OCI-M2 (cell line): ENCODE data around the gene TENM3.
"Not testable (repeated sequence)": the region's sequence is repeated elsewhere in the genome, so short reads cannot be mapped to it uniquely, and the experiment has no call there.

ENCODE experiments used
- DNase-seq: peaks from one replicate; lab custom pipeline; 2025; ENCODE audit not compliant: unreplicated experiment; lab: John Stamatoyannopoulos, UW

Gene TENM3

DNA sequence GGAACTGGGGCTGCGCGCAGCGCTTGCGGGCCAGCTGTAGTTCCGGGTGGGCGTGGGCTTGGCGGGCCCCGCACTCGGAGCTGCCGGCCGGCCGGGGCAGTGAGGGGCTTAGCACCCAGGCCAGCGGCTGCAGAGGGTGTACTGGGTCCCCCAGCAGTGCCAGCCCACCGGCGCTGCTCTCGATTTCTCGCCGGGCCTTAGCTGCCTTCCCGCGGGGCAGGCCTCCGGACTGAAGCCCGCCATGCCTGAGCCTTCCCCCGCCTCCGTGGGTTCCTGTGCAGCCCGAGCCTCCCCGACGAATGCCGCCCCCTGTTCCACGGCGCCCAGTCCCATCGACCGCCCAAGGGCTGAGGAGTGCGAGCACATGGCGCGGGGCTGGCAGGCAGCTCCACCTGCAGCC is 143.4 kb downstream of the TENM3 start:
- not testable (repeated sequence) for DNase-seq

DNA sequence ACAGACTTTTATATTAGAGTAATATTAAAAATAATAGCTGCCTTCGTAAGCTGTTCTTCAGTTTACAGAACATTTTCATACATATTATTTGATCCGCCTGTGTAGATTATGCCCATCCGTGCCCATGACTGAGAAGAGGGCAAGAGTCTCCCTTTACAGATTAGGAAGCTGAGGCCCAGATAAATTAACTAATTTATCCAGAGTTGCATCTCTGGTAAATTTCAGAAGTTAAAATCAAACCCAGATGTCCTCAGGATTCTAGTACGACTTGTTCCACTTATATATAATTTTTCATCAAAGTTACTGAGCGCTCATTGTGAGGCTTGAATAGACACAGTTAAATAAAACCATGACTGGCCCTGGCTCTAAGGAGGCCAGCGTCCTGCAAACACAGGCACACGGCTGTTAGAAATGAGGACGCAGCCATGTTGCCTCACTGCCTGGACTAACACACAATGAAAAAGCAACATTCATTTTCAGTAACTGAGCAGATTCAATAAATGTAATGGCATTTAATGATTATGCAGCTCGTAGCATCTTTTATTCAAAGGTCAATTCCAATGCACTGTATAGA is 148.0 kb downstream of the TENM3 start:
- no peak for DNase-seq

DNA sequence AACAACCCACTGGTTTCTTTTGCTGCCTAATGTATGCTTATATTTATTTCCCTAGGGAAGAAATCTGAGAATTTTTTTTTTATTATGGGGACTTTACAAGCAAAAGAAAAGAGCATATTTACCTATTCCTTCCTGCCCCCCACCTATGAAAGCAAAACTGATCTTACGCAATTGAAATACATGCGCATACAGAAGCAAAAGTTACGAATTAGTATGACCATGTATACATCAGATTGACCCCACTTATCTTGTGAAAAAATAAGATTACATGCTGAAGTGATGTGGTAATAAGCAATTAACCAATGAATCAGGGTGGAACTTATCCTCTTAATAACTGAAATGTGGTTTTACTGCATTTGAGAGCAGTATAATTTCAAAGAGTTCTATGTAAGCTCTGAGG is 151.0 kb downstream of the TENM3 start:
- no peak for DNase-seq

DNA sequence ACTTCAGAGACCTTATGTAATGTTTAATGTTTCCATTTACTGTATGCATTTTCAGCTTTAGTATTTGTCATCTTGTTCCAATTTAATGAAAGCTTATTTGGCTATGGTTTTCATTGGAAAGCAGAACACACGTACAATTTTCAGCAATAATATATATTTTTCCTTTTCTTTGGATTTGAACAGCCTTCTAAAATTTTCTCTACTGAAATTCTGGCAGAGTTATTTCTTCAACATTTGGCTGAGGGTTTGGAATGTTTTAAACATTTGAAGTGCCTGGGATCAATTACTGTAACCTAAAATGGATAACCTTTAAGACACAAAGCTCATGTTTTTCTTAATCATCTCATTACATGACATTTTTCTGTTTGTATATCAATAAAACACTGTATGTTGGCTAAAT is 156.9 kb downstream of the TENM3 start:
- no peak for DNase-seq

DNA sequence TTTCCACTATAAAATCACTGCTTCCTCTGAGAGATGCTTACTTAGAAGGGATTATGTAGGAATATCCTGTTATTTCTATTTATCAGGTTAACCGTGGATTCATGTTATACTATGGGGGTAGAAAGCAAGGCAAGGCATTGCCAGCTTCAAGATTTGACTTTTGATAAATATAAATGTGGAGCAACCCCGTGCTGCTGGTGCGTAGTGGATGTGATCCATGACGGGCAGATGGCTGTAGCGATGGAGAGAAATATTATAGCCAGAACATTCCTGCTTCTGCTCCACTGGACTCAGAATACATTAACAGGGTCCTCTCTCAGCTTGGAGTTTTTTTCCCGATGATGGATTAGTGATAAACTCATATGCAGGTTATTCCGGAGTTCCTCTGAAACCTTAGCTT is 157.6 kb downstream of the TENM3 start:
- no peak for DNase-seq

DNA sequence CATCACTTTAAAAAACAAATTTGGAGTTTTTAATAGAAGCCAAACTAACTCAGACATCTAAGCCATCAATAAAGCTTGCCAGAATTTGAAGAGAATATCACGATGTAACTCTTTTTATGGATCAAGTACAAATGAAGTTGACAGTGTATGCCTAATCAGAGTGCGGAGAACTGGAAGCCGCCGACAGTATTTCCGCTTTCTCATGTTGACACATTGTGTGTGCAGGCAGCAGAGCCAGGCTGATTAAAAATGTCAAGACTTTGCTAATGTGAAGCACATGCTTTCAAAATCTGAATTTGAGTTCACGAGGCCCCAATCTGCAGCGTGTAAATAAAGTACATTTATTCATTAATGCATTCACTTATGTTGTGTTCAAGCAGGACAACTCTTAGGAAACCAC is 161.2 kb downstream of the TENM3 start:
- DNase-seq = no peak

DNA sequence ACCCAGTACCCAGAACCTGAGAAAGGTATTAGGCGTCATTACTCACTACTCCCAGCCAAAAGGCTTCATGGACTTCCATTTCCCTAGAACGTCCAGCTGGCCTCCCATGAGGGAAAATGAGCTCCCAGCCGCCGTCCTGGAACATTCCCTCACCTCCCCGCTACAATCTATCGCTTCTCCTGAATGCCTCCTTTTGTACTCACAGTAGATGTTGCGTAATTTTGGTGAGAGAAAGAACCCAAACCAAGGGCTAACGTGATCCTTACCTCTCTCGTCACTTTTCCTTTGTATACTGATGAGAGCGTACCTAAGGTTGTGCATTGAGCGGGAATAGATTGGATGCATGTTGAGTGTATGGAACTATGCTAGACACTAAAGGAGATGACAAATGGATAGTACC is 161.9 kb downstream of the TENM3 start:
- no peak for DNase-seq

DNA sequence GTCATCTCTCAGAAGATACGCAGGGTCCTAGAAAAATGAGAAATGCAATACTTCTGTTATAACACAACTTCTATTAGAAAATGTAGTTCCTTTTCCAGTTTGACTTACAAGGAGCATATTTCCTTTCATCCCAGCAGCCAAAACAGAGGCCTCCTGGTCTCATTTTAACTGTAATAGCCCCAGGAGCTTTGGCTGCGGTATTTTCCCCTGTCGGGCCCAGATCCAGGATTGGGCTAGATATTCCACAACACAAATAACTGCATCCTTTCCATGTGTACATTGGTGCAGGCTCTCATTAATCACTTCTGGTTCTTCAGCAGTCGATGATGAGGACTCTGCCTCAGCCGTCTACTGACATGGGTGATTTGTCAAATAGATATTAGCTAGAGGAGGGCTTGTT is 166.1 kb downstream of the TENM3 start:
- DNase-seq = no peak

DNA sequence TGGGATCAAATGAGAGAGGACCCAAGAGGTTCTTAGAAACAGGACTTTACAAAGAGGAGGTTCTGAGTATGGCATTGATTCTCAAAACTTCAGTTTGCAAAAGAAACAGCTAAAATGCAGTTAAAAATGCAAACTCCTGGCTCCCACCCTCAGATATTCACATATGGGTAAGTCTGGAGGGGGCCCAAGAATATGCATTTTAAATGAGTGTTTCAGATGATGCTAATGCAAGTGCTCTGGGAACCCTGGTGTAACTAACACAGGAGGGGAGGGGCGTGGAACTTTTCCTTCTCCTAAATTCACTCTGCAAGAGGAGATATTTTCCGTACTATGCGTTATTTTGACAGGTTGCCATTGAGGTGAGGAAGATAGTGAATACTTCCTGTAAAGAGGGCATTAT is 168.2 kb downstream of the TENM3 start:
- DNase-seq = no peak

DNA sequence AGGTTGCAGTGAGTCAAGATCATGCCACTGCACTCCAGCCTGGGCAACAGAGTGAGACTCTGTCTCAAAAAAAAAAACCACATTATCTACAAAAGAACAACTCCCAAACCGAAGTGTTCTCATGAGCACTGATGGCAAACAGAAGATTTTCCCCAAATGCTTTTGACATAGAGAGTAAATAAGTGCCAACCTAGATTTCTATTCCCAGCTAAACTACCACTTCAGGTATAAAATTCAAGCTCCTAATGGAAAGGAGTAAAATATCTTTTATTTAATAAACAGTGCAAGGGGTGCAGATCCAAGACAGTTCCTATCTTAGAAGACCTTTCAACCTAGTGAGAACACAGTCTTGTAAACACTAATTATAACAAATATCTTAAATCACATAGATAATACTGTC is 170.3 kb downstream of the TENM3 start:
- no peak for DNase-seq

DNA sequence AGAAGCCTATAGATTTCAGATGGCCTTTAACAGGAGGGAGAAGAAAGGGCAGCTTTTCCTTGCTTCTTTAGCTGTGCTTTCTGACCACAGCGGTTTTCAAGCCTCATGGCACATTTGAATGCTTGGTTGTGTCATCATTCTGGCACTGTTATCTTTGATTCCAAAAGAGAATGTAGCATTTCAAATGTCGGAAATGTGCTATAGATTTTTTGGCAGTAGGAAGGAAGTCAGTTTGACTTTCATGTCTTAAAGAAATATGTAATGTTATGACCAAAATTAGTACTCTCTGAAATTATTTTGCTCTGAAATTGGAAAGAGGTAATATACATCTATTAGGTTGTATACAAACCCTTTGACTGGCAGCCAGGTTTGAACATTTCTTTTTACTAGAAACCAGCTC is 171.9 kb downstream of the TENM3 start:
- no peak for DNase-seq

DNA sequence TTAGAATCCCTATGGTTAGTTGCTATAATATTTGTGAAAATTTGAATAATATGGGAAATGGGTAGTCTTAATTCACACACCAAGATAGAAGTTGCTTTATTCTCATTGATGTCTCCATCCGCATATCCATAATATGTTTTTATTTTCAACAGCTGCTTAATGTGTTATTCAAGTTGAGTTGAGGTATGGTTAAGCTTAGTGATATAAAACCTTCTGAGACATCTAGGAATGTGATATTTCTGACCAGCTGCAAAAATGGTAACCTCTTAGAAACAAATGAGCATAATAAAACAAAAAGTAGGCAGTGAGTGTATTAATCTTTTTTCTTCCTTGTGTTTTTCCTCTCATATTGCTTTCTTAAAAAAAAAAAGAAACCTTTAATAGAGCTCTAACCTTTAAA is 172.9 kb downstream of the TENM3 start:
- DNase-seq = no peak

DNA sequence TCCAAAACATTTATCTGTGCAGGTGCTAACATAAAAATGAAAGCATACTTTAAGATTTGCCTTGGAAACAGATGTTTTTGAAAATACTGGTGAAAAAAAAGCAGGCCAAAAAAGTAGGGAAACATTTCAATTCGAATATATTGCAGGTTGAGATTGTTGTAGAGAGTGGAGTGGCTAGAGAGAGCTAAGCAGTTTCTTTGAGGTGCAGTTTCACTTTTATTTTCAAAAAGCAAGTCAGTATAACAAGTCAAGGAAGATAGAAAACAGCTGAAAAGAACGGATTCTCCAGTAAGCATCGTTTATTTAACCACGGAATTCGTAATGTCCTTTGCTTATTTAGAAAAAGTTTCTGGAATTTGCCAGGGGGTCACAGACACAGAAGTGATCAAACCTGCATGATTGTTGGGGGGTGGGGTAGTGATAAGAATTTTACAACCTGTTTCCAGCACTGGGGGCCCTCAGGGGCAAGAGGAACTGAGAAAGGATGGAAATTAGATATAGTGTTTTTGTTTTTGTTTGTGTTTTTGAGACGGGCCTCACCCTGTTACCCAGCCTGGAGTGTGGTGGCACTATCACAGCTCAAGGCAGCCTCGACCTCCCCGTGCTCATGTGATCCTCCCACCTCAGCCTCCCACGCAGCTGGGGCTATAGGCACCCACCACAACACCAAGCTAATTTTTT is 175.0 kb downstream of the TENM3 start:
- DNase-seq = no peak

DNA sequence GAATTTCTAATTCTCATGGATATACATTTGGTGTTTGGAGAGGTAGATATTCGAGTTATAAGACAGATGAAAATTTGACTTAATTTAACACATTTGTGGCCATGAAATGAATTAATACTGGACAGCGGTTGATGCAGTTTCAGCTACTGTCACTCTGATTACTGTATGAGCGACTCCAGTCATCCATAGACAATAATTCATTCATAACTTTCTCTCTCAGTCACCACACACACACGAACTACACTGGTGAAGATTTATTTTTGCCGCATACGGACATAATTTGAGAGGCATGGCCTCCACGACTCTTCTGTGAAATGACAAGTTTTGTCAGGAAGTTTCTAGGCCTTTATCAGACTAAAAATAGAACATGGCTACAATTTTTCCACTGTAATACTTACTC is 177.0 kb downstream of the TENM3 start:
- no peak for DNase-seq

DNA sequence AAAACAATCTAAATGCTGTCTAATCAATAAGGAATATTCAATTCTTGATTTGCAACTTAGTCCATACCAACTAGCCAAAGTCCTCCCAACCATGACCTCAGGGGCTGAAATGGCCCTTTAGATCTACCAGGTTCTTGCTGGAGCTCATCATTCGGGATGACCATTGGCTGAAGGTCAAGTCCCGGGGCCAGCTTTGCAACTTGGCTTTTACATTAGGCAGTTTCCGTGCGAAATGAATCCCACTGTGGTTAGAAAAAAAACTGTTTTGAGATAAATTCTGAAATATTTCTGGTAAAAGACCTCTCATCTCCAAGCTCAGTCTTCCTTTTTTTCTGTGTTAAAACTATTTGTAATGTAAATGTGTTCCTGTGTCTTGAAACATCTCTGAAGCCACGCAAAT is 178.6 kb downstream of the TENM3 start:
- no peak for DNase-seq

DNA sequence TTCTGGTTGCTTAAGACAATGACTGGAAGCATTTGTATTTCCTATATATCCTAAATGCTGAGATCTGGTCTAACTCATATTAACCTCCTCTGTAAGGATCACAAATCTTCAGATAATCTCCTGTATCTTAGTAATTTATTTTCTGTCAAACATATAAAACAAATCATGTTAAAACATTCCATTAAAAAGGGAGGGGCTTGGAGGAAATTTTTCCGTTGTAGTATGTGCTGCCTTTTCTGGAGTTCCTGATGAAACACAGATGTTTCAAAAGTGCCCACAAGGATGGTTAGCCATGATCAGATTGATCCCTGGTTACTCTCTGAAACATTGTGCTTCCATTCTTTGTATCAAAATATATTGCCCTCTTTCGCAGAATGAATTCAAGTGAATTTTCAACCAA is 182.1 kb downstream of the TENM3 start:
- no peak for DNase-seq

DNA sequence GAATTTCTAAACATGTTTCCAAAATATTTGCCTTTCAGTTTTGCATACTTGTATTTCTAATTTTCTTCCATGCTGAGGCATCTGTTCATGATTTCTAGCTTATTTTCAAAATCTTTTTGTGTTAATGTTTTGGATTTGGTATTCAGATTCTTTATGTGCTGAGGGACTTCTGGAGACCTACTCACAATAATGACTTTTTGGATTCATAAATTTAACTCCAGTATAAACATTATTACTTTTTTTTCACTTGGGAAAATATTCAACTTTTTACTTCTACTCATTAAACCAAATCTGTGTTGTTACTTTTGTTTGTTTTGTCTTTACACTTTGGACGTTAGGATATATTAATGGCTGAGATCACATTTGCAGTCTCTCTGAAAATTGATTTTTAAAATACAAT is 183.7 kb downstream of the TENM3 start:
- no peak for DNase-seq

DNA sequence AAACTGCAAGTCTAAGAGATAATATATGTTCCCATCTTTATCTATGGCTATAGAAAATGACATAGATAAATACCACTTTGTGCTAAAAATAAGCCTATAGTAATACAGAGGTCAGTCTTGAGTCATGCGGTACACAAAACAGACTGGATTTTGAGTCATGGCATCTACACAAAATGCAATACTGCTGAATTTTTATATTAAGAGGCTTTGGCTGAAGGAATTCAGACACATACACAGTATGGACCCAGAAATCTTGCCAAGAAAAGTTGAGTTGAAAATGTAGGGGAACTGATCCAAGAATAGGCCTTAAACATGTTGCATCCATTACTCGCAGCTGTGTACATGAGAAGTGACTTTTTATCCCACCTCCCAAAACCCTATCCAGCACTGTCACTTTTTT is 184.4 kb downstream of the TENM3 start:
- no peak for DNase-seq

DNA sequence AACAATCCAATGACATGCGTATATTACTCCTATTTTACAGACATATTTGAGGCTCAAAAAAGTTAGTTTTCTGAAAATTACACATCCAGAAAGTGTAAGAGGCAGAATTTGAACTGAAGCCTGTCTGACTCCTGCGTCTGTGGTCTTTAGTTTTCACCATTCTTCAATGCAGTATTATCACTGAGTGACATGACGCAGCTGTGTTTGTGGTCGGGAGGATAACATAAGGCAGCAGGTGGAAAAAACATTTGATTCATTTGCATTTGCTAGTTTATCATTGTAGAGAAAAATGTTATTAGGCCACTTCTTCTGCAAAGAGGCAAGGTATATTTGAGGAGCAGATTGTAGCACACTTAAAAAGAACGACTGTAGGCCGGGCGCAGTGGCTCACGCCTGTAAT is 186.7 kb downstream of the TENM3 start:
- no peak for DNase-seq

DNA sequence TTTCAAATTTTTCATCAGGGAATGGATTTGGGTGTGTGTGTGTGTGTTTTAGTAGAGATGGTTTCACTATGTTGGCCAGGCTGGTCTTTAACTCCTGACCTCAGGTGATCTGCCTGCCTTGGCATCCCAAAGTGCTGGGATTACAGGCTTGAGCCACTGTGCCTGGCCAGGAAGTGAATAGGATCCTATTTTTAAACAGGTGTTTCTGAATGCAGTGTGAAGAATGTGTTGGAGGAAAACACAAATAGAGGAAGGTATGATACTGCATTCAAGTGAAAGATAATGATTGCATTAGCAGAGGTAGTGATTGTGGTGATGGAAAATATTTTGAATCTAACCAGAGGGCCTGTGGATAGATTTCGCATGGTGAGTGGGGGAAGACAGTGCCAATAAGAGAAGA is 189.6 kb downstream of the TENM3 start:
- no peak for DNase-seq

DNA sequence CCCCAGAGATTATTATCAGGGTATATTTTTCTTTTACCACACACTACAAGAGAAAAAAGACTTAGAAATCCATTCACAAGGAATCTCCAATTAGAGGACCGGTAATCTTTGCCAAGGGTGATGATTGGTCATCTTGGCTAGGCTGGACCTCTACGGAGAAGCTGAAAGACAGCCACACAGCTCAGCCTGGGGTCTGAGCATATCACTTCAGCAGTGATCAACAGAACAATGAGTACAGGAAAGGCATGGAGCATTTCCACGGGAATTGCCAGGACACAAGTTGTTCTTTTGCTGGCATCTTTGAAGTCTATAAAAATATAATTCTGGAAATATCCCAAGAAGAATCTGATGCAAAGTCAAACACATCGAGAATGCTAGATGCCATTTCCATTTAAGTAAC is 191.5 kb downstream of the TENM3 start:
- DNase-seq = no peak

DNA sequence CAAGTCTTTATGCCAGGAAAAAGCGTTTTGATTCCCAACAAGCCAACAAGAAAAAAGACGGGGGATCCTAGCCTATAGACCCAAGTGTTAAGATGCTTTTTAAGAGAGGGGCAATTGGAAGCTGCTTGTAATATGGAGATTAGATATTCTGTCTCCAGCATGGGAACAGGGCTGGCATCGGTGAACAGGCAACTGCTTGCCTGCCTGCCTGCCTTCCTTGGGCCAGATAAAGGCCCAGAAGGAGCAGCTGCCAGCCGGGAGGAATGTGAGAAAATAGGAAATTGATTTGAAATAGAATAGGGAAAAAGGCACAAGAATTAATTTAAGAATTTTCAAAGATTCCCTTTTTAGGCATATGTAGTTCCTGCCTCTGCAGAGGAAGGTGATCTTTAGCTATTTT is 192.2 kb downstream of the TENM3 start:
- no peak for DNase-seq

DNA sequence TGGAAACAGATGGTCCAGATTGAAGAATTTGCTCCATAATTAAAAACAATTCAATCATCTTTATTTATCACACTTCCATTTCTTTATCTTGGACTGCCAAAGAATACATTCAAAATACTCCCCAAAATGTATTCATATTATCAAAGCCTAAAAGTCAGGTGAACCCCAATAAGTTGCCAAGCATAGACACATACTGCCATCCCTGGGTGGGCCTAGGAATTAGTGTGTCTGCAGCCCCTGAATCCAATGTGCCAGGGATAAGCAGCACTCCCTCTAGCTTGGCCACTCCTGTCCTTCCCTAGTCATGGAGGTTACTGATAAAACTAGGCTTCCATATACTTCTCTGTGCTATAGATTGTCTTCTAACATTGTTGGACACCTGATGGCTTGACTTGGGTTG is 199.9 kb downstream of the TENM3 start:
- no peak for DNase-seq
